OCI-LY3 (cell line): ENCODE measurements around the gene ZKSCAN3.

ENCODE experiments used
- H2AFZ ChIP-seq: fragments of 200-600, 300-600 bp; shearing (Covaris generic); 2 replicates; pipeline ENCODE4 v1.6.0; 2014; ENCODE audit warnings: antibody characterized with exemption, low read depth, low read length
- H3K27ac ChIP-seq: fragments of 200-600, 300-600 bp; sonication (generic); 2 replicates; pipeline ENCODE4 v1.5.1; 2014; ENCODE audit warnings: mild to moderate bottlenecking, low read length, moderate library complexity, mixed read lengths
- H3K27me3 ChIP-seq: fragments of 200-600, 300-600 bp; sonication (generic); 2 replicates; pipeline ENCODE4 v1.6.1; 2014; ENCODE audit warnings: low read depth, low read length, mixed read lengths
- H3K36me3 ChIP-seq: fragments of 200-600, 300-600 bp; sonication (generic); replicated peaks from 2 replicates; pipeline ENCODE3; 2014; ENCODE audit warnings: low read depth, low read length, mixed read lengths
- H3K4me1 ChIP-seq: fragments of 300-600, 200-600 bp; sonication (generic); 2 replicates; pipeline ENCODE4 v1.6.1; 2014; ENCODE audit warnings: low read length, mixed read lengths
- H3K4me2 ChIP-seq: fragments of 200-600, 300-600 bp; sonication (generic); 2 replicates; pipeline ENCODE4 v1.6.1; 2014; ENCODE audit warnings: low read length, mixed read lengths
- H3K4me3 ChIP-seq: fragments of 300-600, 200-600 bp; sonication (generic); 2 replicates; pipeline ENCODE4 v1.5.1; 2014; ENCODE audit warnings: antibody characterized with exemption, mild to moderate bottlenecking, low read length, moderate library complexity
- H3K79me2 ChIP-seq: fragments of 300-600, 200-600 bp; shearing (Covaris generic); 2 replicates; pipeline ENCODE4 v1.6.1; 2014; ENCODE audit warnings: mild to moderate bottlenecking, low read length, mixed read lengths
- H3K9ac ChIP-seq: fragments of 300-600, 200-600 bp; shearing (Covaris generic); 2 replicates; pipeline ENCODE4 v1.6.0; 2014; ENCODE audit warnings: mild to moderate bottlenecking, low read length, moderate library complexity
- H3K9me3 ChIP-seq: fragments of 200-600, 300-600 bp; shearing (Covaris generic); 2 replicates; pipeline ENCODE4 v1.6.1; 2014; ENCODE audit warnings: low read length, mixed read lengths; ENCODE audit not compliant: insufficient read depth
- H4K20me1 ChIP-seq: fragments of 200-600, 300-600 bp; sonication (generic); 2 replicates; pipeline ENCODE4 v1.6.1; 2016; ENCODE audit warnings: low read length, mixed read lengths; ENCODE audit not compliant: insufficient read depth
- EZH2phosphoT487 ChIP-seq: fragments of 200-600 bp; shearing (Covaris generic); IDR thresholded peaks from 2 replicates; pipeline ENCODE4 v1.6.1; 2018; ENCODE audit warnings: antibody characterized with exemption, mixed run types, low read depth
- TF ChIP-seq, protein P1 (sequence below): fragments of 200-600, 300-600 bp; sonication (generic); IDR thresholded peaks from 2 replicates; pipeline ENCODE4 v1.5.1; 2014; ENCODE audit warnings: antibody characterized with exemption, low read length, low read depth

Gene ZKSCAN3

DNA sequence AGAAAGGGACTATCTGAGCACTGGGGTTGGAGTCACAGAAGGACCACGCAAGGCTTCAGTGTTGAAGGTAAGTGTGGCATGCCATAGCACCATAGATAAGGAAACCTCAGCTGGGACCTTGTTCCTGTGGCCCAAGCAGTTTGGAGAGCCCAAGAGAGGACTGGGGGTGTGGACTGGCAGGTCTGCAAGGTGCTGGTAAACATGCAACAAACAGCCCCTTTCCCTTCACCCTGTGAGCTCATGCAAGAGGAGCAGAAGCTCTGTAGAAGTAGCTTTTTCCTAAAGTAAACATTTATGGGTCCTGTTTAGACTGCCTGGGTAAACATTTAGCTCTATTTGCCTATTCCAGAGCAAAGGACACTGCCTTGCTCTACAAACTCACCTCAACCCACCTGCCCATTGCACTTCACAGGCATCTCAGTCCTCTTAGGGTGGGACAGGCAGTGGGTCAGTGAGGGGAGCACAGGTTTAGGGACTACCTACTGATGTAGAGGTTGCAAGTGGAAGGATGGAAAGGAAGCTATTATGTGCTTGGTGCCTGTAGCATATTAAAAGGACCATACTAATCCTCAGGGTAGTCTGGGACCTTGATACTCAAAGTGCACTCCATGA is 25.8 kb upstream of the ZKSCAN3 start:
- H3K9me3 ChIP-seq, result no peaks in the 10 kb centered on the region
- no peak overlapping the region for H3K4me2 ChIP-seq
- TF ChIP-seq, protein P1, sequence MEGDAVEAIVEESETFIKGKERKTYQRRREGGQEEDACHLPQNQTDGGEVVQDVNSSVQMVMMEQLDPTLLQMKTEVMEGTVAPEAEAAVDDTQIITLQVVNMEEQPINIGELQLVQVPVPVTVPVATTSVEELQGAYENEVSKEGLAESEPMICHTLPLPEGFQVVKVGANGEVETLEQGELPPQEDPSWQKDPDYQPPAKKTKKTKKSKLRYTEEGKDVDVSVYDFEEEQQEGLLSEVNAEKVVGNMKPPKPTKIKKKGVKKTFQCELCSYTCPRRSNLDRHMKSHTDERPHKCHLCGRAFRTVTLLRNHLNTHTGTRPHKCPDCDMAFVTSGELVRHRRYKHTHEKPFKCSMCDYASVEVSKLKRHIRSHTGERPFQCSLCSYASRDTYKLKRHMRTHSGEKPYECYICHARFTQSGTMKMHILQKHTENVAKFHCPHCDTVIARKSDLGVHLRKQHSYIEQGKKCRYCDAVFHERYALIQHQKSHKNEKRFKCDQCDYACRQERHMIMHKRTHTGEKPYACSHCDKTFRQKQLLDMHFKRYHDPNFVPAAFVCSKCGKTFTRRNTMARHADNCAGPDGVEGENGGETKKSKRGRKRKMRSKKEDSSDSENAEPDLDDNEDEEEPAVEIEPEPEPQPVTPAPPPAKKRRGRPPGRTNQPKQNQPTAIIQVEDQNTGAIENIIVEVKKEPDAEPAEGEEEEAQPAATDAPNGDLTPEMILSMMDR, result no peak
- TF ChIP-seq EZH2phosphoT487, result no peak

GRCh38 chr6:28326371-28326948 is 23.3 kb upstream of the ZKSCAN3 start:
- Histone ChIP-seq H3K4me1 (no peaks in the 10 kb centered on the region), H3K4me2 (no peak overlapping the region), H3K9me3 (no peaks in the 10 kb centered on the region)

More for the DNA sequence above, 25.8 kb upstream of the ZKSCAN3 start:
- no peak overlapping the region for H3K27ac ChIP-seq
- H3K36me3 ChIP-seq, result peaks cover 6% of the 10 kb centered on the region
- no peaks in the 10 kb centered on the region for H3K27me3 ChIP-seq
- no peaks in the 10 kb centered on the region for H3K4me1 ChIP-seq
- H3K4me3 ChIP-seq, result no peak overlapping the region
- no peak overlapping the region for H3K9ac ChIP-seq
- no peaks in the 10 kb centered on the region for H4K20me1 ChIP-seq
- H3K79me2 ChIP-seq, result no peaks in the 10 kb centered on the region
- no peak overlapping the region for H2AFZ ChIP-seq

GRCh38 chr6:28330041-28330440 is 19.7 kb upstream of the ZKSCAN3 start:
- no peaks in the 10 kb centered on the region for H3K79me2 ChIP-seq
- TF ChIP-seq, protein P1, result no peak
- TF ChIP-seq EZH2phosphoT487, result no peak
- no peak overlapping the region for H3K4me2 ChIP-seq

More at GRCh38 chr6:28326371-28326948, 23.3 kb upstream of the ZKSCAN3 start:
- Histone ChIP-seq H3K36me3 (peaks cover 6% of the 10 kb centered on the region), H3K9ac (no peak overlapping the region), H2AFZ (no peak overlapping the region), H3K79me2 (no peaks in the 10 kb centered on the region), H4K20me1 (no peaks in the 10 kb centered on the region), H3K4me3 (no peak overlapping the region), H3K27ac (no peak overlapping the region), H3K27me3 (no peaks in the 10 kb centered on the region)
- no peak for TF ChIP-seq EZH2phosphoT487
- TF ChIP-seq, protein P1, result no peak

GRCh38 chr6:28333047-28333446 is 16.7 kb upstream of the ZKSCAN3 start:
- H2AFZ ChIP-seq, result no peak overlapping the region
- H3K9me3 ChIP-seq, result no peaks in the 10 kb centered on the region
- H3K36me3 ChIP-seq, result no peaks in the 10 kb centered on the region
- H3K79me2 ChIP-seq, result no peaks in the 10 kb centered on the region
- no peak overlapping the region for H3K4me2 ChIP-seq
- peaks cover 6% of the 10 kb centered on the region for H3K4me1 ChIP-seq
- no peak overlapping the region for H3K9ac ChIP-seq
- no peak overlapping the region for H3K27ac ChIP-seq
- no peaks in the 10 kb centered on the region for H3K27me3 ChIP-seq
- H4K20me1 ChIP-seq, result no peaks in the 10 kb centered on the region
- H3K4me3 ChIP-seq, result no peak overlapping the region
- TF ChIP-seq, protein P1, result no peak
- TF ChIP-seq EZH2phosphoT487, result no peak

More at GRCh38 chr6:28330041-28330440, 19.7 kb upstream of the ZKSCAN3 start:
- H3K36me3 ChIP-seq, result peaks cover 6% of the 10 kb centered on the region
- H3K4me1 ChIP-seq, result no peaks in the 10 kb centered on the region
- H3K27ac ChIP-seq, result no peak overlapping the region
- no peak overlapping the region for H2AFZ ChIP-seq
- H4K20me1 ChIP-seq, result no peaks in the 10 kb centered on the region
- no peaks in the 10 kb centered on the region for H3K27me3 ChIP-seq
- no peaks in the 10 kb centered on the region for H3K9me3 ChIP-seq
- H3K4me3 ChIP-seq, result no peak overlapping the region
- H3K9ac ChIP-seq, result no peak overlapping the region
